Stimulated activated CD4-positive, alpha-beta T cell treated with anti-CD3 and anti-CD28 coated beads, Interleukin-1b, Interleukin-23, amount 100 ng/mL, for 4 hours (primary cell): ENCODE results near the gene PPP3CA.
A peak's percentile ranks its signal among the peaks of the same experiment; 100 is the strongest.

Experiments used
- DNase-seq, 2 donors: peaks; one replicate each; pipeline ENCODE4 v3.0.0-alpha.2; 2020; ENCODE audit warnings: low read depth in 2 of 2

PPP3CA gene

GRCh38 chr4:101347267-101347556 lies at the start of gene PPP3CA:
PPP3CA (minus strand) TSS chr4:101347526.
- DNase-seq: no peak

- no peak for DNase-seq
Observed at GRCh38 chr4:101393256-101393655, 45.9 kb upstream of the PPP3CA start.

GRCh38 chr4:101370663-101371210 lies 23.4 kb upstream of the PPP3CA start:
- DNase-seq: no peak

- no peak for DNase-seq
Observed at GRCh38 chr4:101367201-101367600, 19.9 kb upstream of the PPP3CA start.

GRCh38 chr4:101366331-101366730 lies 19.0 kb upstream of the PPP3CA start:
- DNase-seq: no peak

- DNase-seq: no peak
Observed at GRCh38 chr4:101357751-101358150, 10.4 kb upstream of the PPP3CA start.

- DNase-seq: no peak
Observed at GRCh38 chr4:101356928-101357327, 9.6 kb upstream of the PPP3CA start.

- DNase-seq: no peak
Observed at GRCh38 chr4:101355767-101356702, 8.7 kb upstream of the PPP3CA start.

GRCh38 chr4:101355246-101355645 lies 7.9 kb upstream of the PPP3CA start:
- DNase-seq: no peak

- DNase-seq: no peak
Observed at GRCh38 chr4:101349801-101350064, 2.4 kb upstream of the PPP3CA start.

- no peak for DNase-seq
Observed at GRCh38 chr4:101348995-101349800, 1.9 kb upstream of the PPP3CA start.

- DNase-seq: no peak
Observed at GRCh38 chr4:101348367-101348827, 1.1 kb upstream of the PPP3CA start.

GRCh38 chr4:101347557-101348366 lies 436 bp upstream of the PPP3CA start:
- DNase-seq: peak; percentile 98 to 99

GRCh38 chr4:101346351-101347266 lies 717 bp downstream of the PPP3CA start:
- DNase-seq: peak; percentile 45 to 51

GRCh38 chr4:101345596-101346350 lies 1.6 kb downstream of the PPP3CA start:
- peak; percentile 30 to 33 for DNase-seq

- peak in 1 of 2 donors; percentile 3 for DNase-seq
Observed at GRCh38 chr4:101345271-101345595, 2.1 kb downstream of the PPP3CA start.

- DNase-seq: no peak
Observed at GRCh38 chr4:101339332-101339731, 8.0 kb downstream of the PPP3CA start.

- DNase-seq: no peak
Observed at GRCh38 chr4:101337688-101338087, 9.6 kb downstream of the PPP3CA start.

- no peak for DNase-seq
Observed at GRCh38 chr4:101334963-101335572, 12.3 kb downstream of the PPP3CA start.

- DNase-seq: no peak
Observed at GRCh38 chr4:101332424-101332823, 14.9 kb downstream of the PPP3CA start.
